ENCODE data around the gene SNX25. TPM values are rescaled to one million over a fixed set of nuclear protein-coding genes. Genes with fewer than 3 reads are reported as not detected.

Gene SNX25
- total RNA-seq, 1 donor from 2014 or later, result 29.5 TPM

DNA sequence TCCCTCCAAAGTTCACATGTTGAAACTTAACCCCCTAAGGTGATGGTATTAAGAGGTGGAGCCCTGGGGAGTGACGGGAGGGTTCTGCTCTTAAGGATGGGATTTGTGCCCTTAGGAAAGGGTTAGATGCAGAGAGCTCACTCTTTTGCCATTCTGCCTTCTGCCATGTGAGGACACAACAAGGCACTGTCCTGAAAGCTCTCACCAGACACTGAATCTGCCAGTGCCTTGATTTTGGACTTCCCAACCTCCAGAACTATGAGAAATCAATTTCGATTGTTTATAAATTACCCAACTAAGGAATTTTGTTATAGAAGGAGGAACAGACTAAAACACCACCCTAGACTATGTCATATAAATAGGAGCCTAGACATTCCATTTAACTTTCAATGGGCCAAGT, 174.7 kb downstream of the SNX25 start:
- Mint-ChIP-seq H3K36me3 (ENCODE audit: low read depth, unreplicated experiment) (peaks cover 16% of the 10 kb centered on the region), H3K9me3 (ENCODE audit: unreplicated experiment) (peaks cover 3% of the 10 kb centered on the region), H3K27ac (ENCODE audit: unreplicated experiment) (no peak overlapping the region), H3K4me1 (ENCODE audit: low read depth, unreplicated experiment) (peaks cover 3% of the 10 kb centered on the region), H3K27me3 (ENCODE audit: low read depth, unreplicated experiment) (no peaks in the 10 kb centered on the region), H3K4me3 (ENCODE audit: unreplicated experiment) (no peak overlapping the region)
- Histone ChIP-seq H3K4me3 (ENCODE audit: insufficient read depth, low read depth, low read length) (no peak overlapping the region), H2AFZ (ENCODE audit: low read depth, low read length) (no peak overlapping the region), H3K27ac (ENCODE audit: low read depth, low read length) (no peak overlapping the region), H3K79me2 (ENCODE audit: insufficient read depth, low read length) (no peaks in the 10 kb centered on the region), H3K9ac (ENCODE audit: low read length) (no peak overlapping the region), H3K4me1 (ENCODE audit: insufficient read depth, low read length) (no peaks in the 10 kb centered on the region), H3K36me3 (ENCODE audit: insufficient read depth, low read length) (no peaks in the 10 kb centered on the region), H4K20me1 (ENCODE audit: insufficient read depth, low read length) (no peaks in the 10 kb centered on the region), H3K27me3 (ENCODE audit: insufficient read depth, low read length) (no peaks in the 10 kb centered on the region), H3K9me3 (ENCODE audit: insufficient read depth, low read depth, low read length) (no peaks in the 10 kb centered on the region), H3K4me2 (ENCODE audit: low read length) (no peak overlapping the region)
- no peak for DNase-seq (ENCODE audit: low read depth)
- no peak for FAIRE-seq
- TF ChIP-seq EZH2 (IDR thresholded peaks at IDR 0.05; ENCODE audit: insufficient read depth, low read length), result no peak
- TF ChIP-seq, protein P1, sequence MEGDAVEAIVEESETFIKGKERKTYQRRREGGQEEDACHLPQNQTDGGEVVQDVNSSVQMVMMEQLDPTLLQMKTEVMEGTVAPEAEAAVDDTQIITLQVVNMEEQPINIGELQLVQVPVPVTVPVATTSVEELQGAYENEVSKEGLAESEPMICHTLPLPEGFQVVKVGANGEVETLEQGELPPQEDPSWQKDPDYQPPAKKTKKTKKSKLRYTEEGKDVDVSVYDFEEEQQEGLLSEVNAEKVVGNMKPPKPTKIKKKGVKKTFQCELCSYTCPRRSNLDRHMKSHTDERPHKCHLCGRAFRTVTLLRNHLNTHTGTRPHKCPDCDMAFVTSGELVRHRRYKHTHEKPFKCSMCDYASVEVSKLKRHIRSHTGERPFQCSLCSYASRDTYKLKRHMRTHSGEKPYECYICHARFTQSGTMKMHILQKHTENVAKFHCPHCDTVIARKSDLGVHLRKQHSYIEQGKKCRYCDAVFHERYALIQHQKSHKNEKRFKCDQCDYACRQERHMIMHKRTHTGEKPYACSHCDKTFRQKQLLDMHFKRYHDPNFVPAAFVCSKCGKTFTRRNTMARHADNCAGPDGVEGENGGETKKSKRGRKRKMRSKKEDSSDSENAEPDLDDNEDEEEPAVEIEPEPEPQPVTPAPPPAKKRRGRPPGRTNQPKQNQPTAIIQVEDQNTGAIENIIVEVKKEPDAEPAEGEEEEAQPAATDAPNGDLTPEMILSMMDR (IDR thresholded peaks at IDR 0.05; ENCODE audit: insufficient read depth, low read depth, low read length), result no peak

DNA sequence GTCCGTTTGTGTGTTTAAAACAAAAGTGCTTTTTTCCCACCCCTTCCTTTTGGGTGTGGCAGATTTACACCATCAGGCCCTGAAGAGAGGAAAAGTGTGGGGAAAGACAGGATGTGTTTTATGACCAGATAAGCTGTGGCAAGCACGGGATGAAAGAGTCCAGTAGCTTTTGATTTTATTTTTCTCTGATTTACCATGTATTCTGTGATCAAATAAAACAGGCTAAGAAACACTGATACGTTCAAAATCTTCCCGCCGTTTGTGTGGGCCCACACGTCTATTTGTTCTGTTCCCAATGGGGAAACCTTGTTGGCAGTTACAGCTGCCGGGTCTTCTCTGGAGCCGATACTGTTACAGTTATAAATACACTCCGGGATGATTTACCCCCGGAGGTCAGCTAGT, 175.5 kb downstream of the SNX25 start:
- Mint-ChIP-seq H3K4me1 (ENCODE audit: low read depth, unreplicated experiment) (peaks cover 3% of the 10 kb centered on the region), H3K9me3 (ENCODE audit: unreplicated experiment) (peaks cover 3% of the 10 kb centered on the region), H3K27ac (ENCODE audit: unreplicated experiment) (no peak overlapping the region), H3K36me3 (ENCODE audit: low read depth, unreplicated experiment) (peaks cover 16% of the 10 kb centered on the region), H3K4me3 (ENCODE audit: unreplicated experiment) (no peak overlapping the region), H3K27me3 (ENCODE audit: low read depth, unreplicated experiment) (no peaks in the 10 kb centered on the region)
- no peaks in the 10 kb centered on the region for H3K9me3 ChIP-seq (ENCODE audit: insufficient read depth, low read depth, low read length)
- H3K4me1 ChIP-seq (ENCODE audit: insufficient read depth, low read length), result no peaks in the 10 kb centered on the region
- no peak for DNase-seq (ENCODE audit: low read depth)
- no peaks in the 10 kb centered on the region for H3K79me2 ChIP-seq (ENCODE audit: insufficient read depth, low read length)
- no peak overlapping the region for H3K4me3 ChIP-seq (ENCODE audit: insufficient read depth, low read depth, low read length)
- no peaks in the 10 kb centered on the region for H3K27me3 ChIP-seq (ENCODE audit: insufficient read depth, low read length)
- H3K4me2 ChIP-seq (ENCODE audit: low read length), result no peak overlapping the region
- H3K27ac ChIP-seq (ENCODE audit: low read depth, low read length), result no peak overlapping the region
- FAIRE-seq, result no peak
- TF ChIP-seq, protein P1 (IDR thresholded peaks at IDR 0.05; ENCODE audit: insufficient read depth, low read depth, low read length), result no peak
- TF ChIP-seq EZH2 (IDR thresholded peaks at IDR 0.05; ENCODE audit: insufficient read depth, low read length), result no peak
- H4K20me1 ChIP-seq (ENCODE audit: insufficient read depth, low read length), result no peaks in the 10 kb centered on the region
- no peak overlapping the region for H3K9ac ChIP-seq (ENCODE audit: low read length)
- H3K36me3 ChIP-seq (ENCODE audit: insufficient read depth, low read length), result no peaks in the 10 kb centered on the region
- H2AFZ ChIP-seq (ENCODE audit: low read depth, low read length), result no peak overlapping the region

DNA sequence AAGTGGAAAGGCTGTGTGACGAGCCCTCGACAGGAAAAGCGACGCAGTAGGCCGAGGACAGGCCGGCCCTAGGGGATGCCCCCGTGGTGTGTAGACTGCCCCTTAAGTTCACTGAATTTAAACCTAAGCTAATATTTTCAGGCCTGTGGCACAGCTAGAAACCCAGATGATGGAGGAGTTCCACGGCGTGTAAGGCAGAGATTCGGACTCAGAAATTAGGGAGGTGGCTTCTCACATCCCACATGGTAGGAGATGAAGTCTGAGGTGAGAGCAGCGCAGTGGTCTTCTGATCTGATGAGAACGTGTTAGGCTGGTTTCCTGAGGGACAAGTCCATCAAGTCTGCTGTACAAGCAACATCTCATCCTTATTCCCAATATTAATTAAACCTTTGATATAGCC, 178.6 kb downstream of the SNX25 start:
- H3K4me2 ChIP-seq (ENCODE audit: low read length), result no peak overlapping the region
- H3K36me3 ChIP-seq (ENCODE audit: insufficient read depth, low read length), result no peaks in the 10 kb centered on the region
- Mint-ChIP-seq H3K4me1 (ENCODE audit: low read depth, unreplicated experiment) (peaks cover 3% of the 10 kb centered on the region), H3K36me3 (ENCODE audit: low read depth, unreplicated experiment) (peaks cover 11% of the 10 kb centered on the region), H3K9me3 (ENCODE audit: unreplicated experiment) (peaks cover 3% of the 10 kb centered on the region), H3K27ac (ENCODE audit: unreplicated experiment) (no peak overlapping the region), H3K4me3 (ENCODE audit: unreplicated experiment) (no peak overlapping the region), H3K27me3 (ENCODE audit: low read depth, unreplicated experiment) (no peaks in the 10 kb centered on the region)
- H3K9me3 ChIP-seq (ENCODE audit: insufficient read depth, low read depth, low read length), result no peaks in the 10 kb centered on the region
- H3K27me3 ChIP-seq (ENCODE audit: insufficient read depth, low read length), result no peaks in the 10 kb centered on the region
- DNase-seq (ENCODE audit: low read depth) (no peak), FAIRE-seq (no peak)
- no peaks in the 10 kb centered on the region for H3K4me1 ChIP-seq (ENCODE audit: insufficient read depth, low read length)
- no peaks in the 10 kb centered on the region for H4K20me1 ChIP-seq (ENCODE audit: insufficient read depth, low read length)
- no peak overlapping the region for H3K9ac ChIP-seq (ENCODE audit: low read length)
- H3K4me3 ChIP-seq (ENCODE audit: insufficient read depth, low read depth, low read length), result no peak overlapping the region
- H2AFZ ChIP-seq (ENCODE audit: low read depth, low read length), result no peak overlapping the region
- no peaks in the 10 kb centered on the region for H3K79me2 ChIP-seq (ENCODE audit: insufficient read depth, low read length)
- TF ChIP-seq, protein P1 (IDR thresholded peaks at IDR 0.05; ENCODE audit: insufficient read depth, low read depth, low read length), result no peak
- TF ChIP-seq EZH2 (IDR thresholded peaks at IDR 0.05; ENCODE audit: insufficient read depth, low read length), result no peak
- H3K27ac ChIP-seq (ENCODE audit: low read depth, low read length), result no peak overlapping the region
